ENCODE data around the gene TECTB.

The TECTB gene

GRCh38 chr10:112311481-112311880 lies 28.3 kb downstream of the TECTB start:
- DNase-seq, result no peak

- DNase-seq, result no peak
These were observed 30.0 kb downstream of the TECTB start for GRCh38 chr10:112313234-112313633.

GRCh38 chr10:112313911-112314310 lies 30.7 kb downstream of the TECTB start:
- no peak for DNase-seq

GRCh38 chr10:112314822-112315474 lies 31.7 kb downstream of the TECTB start:
- DNase-seq, result peak; percentile 10

GRCh38 chr10:112327678-112328077 lies 44.5 kb downstream of the TECTB start:
- DNase-seq, result no peak

GRCh38 chr10:112330162-112330561 lies 47.0 kb downstream of the TECTB start:
- DNase-seq, result no peak

- no peak for DNase-seq
These were observed 47.5 kb downstream of the TECTB start for GRCh38 chr10:112330607-112331160.

GRCh38 chr10:112332022-112332421 lies 48.8 kb downstream of the TECTB start:
- no peak for DNase-seq

GRCh38 chr10:112332509-112333228 lies 49.5 kb downstream of the TECTB start:
- DNase-seq, result no peak

GRCh38 chr10:112333452-112333851 lies 50.3 kb downstream of the TECTB start:
- DNase-seq, result no peak

GRCh38 chr10:112335111-112335867 lies 52.1 kb downstream of the TECTB start:
- DNase-seq, result no peak

- no peak for DNase-seq
These were observed 52.7 kb downstream of the TECTB start for GRCh38 chr10:112335868-112336265.

- no peak for DNase-seq
These were observed 53.5 kb downstream of the TECTB start for GRCh38 chr10:112336556-112337201.

- no peak for DNase-seq
These were observed 55.8 kb downstream of the TECTB start for GRCh38 chr10:112338957-112339356.

- no peak for DNase-seq
These were observed 57.4 kb downstream of the TECTB start for GRCh38 chr10:112340601-112341000.

- no peak for DNase-seq
These were observed 60.0 kb downstream of the TECTB start for GRCh38 chr10:112343056-112343806.

- DNase-seq, result no peak
These were observed 61.1 kb downstream of the TECTB start for GRCh38 chr10:112344261-112344660.

GRCh38 chr10:112345202-112345601 lies 62.0 kb downstream of the TECTB start:
- no peak for DNase-seq

- no peak for DNase-seq
These were observed 62.5 kb downstream of the TECTB start for GRCh38 chr10:112345743-112346142.

- no peak for DNase-seq
These were observed 63.6 kb downstream of the TECTB start for GRCh38 chr10:112346774-112347173.

- DNase-seq, result no peak
These were observed 64.8 kb downstream of the TECTB start for GRCh38 chr10:112347709-112348671.
